IMR-90 (cell line): ENCODE results near the gene PLA2G2D.

Source experiments
- CEBPB ChIP-seq: IDR thresholded peaks from 2 replicates; pipeline ENCODE4 v1.6.1; 2012; ENCODE audit warnings: low read depth, low read length, improper control_type of control experiment
- CHD1 ChIP-seq: IDR thresholded peaks from 2 replicates; pipeline ENCODE4 v1.6.1; 2012; ENCODE audit warnings: low read depth, low read length, improper control_type of control experiment
- CTCF ChIP-seq: conservative IDR thresholded peaks from 2 replicates; pipeline ENCODE4 v1.5.1; 2012; ENCODE audit warnings: mild to moderate bottlenecking, low read depth, low read length, improper control_type of control experiment
- ELK1 ChIP-seq: fragments of 150-350 bp; IDR thresholded peaks from 2 replicates; pipeline ENCODE4 v1.6.1; 2016; ENCODE audit warnings: low read depth, mild to moderate bottlenecking, low read length, moderate library complexity, borderline replicate concordance
- MAFK ChIP-seq: IDR thresholded peaks from 2 replicates; pipeline ENCODE4 v1.6.1; 2012; ENCODE audit warnings: low read depth, low read length, improper control_type of control experiment
- MXI1 ChIP-seq: IDR thresholded peaks from 2 replicates; pipeline ENCODE4 v1.6.1; 2012; ENCODE audit warnings: low read depth, mild to moderate bottlenecking, low read length, moderate library complexity, borderline replicate concordance
- NFE2L2 ChIP-seq: fragments of 150-350 bp; IDR thresholded peaks from 2 replicates; pipeline ENCODE4 v1.6.1; 2016; ENCODE audit warnings: low read depth, mild to moderate bottlenecking, low read length
- POLR2A ChIP-seq: IDR thresholded peaks from 2 replicates; pipeline ENCODE4 v1.6.1; 2012; ENCODE audit warnings: mild to moderate bottlenecking, low read depth, low read length
- TF ChIP-seq, protein P1 (sequence below): fragments of 150-350 bp; IDR thresholded peaks from 2 replicates; pipeline ENCODE4 v1.6.1; 2017; ENCODE audit warnings: mild to moderate bottlenecking, antibody characterized with exemption, low read length, low read depth

GRCh38 chr1:20107351-20107750, 12.0 kb downstream of the PLA2G2D start:
- TF ChIP-seq POLR2A (no peak), CTCF (no peak), NFE2L2 (no peak), CHD1 (no peak), CEBPB (no peak), MAFK (no peak), ELK1 (no peak), MXI1 (no peak)
- TF ChIP-seq, protein P1, sequence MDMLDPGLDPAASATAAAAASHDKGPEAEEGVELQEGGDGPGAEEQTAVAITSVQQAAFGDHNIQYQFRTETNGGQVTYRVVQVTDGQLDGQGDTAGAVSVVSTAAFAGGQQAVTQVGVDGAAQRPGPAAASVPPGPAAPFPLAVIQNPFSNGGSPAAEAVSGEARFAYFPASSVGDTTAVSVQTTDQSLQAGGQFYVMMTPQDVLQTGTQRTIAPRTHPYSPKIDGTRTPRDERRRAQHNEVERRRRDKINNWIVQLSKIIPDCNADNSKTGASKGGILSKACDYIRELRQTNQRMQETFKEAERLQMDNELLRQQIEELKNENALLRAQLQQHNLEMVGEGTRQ: no peak
